ENCODE results near the gene CERS1.

DNA sequence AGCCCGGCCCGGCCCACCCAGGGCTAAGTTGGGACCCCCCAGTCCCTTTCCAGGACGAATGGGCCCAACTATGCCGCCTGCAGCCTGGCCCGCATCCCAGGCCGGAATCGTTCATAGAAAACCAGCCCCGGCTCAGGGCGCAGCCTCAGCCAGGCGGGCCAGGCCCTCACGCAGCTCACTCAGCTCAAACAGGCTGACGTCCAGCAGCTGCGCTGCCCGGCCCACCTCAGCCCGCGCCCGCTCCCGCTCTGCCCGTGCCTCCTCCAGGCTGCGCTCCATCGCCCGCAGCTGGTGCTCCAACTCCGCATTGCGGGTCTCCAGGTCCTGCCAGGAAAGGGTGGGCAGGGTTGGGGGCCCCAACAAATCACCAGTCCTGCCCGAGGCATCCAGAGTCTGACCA is 33.4 kb upstream of the CERS1 start:
- TF ChIP-seq, protein P1, sequence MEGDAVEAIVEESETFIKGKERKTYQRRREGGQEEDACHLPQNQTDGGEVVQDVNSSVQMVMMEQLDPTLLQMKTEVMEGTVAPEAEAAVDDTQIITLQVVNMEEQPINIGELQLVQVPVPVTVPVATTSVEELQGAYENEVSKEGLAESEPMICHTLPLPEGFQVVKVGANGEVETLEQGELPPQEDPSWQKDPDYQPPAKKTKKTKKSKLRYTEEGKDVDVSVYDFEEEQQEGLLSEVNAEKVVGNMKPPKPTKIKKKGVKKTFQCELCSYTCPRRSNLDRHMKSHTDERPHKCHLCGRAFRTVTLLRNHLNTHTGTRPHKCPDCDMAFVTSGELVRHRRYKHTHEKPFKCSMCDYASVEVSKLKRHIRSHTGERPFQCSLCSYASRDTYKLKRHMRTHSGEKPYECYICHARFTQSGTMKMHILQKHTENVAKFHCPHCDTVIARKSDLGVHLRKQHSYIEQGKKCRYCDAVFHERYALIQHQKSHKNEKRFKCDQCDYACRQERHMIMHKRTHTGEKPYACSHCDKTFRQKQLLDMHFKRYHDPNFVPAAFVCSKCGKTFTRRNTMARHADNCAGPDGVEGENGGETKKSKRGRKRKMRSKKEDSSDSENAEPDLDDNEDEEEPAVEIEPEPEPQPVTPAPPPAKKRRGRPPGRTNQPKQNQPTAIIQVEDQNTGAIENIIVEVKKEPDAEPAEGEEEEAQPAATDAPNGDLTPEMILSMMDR (conservative IDR thresholded peaks at IDR 0.05; ENCODE audit: low read depth, low read length), result no peak
- no peak for TF ChIP-seq EZH2 (IDR thresholded peaks at IDR 0.05; ENCODE audit: borderline replicate concordance, low read depth, low read length, poor library complexity, severe bottlenecking)
